Prostate gland (tissue), 2 donors: ENCODE data around the gene L2HGDH. TPM values are rescaled to one million over a fixed set of nuclear protein-coding genes. Genes with fewer than 3 reads are reported as not detected.

Source experiments
- DNase-seq: peaks from one replicate; pipeline ENCODE4 v3.0.0-alpha.2; 2019; ENCODE audit warnings: low spot score
- H3K27ac ChIP-seq, 2 donors: fragments of 200-600 bp; sonication (generic); 2 replicates each; pipeline ENCODE4 v1.5.1; 2017 to 2019
- H3K27me3 ChIP-seq: fragments of 200-600 bp; sonication (generic); replicated peaks from 2 replicates; pipeline ENCODE4 v1.5.1; 2019; ENCODE audit not compliant: insufficient read depth
- H3K36me3 ChIP-seq, 2 donors: fragments of 200-600 bp; sonication (generic); 1 replicate in 1 of 2; 2 replicates in 1 of 2; pipeline versions ENCODE4 v1.5.1 to v1.8.1; 2017 to 2019
- H3K4me1 ChIP-seq: fragments of 200-600 bp; sonication (generic); replicated peaks from 2 replicates; pipeline ENCODE4 v1.5.1; 2019
- H3K4me3 ChIP-seq, 2 donors: fragments of 200-600 bp; sonication (generic); 2 replicates each; pipeline ENCODE4 v1.5.1; 2017 to 2019
- H3K9me3 ChIP-seq: fragments of 200-600 bp; sonication (generic); 2 replicates; pipeline ENCODE4 v1.5.1; 2017
- CTCF ChIP-seq, 4 experiments: fragments of 200-600 bp in 2 of 4; fragments of 450-650 bp in 2 of 4; sonication (generic) in 2 of 4; IDR thresholded peaks; 1 replicate in 3 of 4; 2 replicates in 1 of 4; pipeline ENCODE4 v1.5.1; 2016 to 2019; ENCODE audit warnings: antibody characterized with exemption in 4 of 4, mild to moderate bottlenecking in 2 of 4, moderate library complexity in 2 of 4
- POLR2A ChIP-seq: fragments of 450-650 bp; IDR thresholded peaks from one replicate; pipeline ENCODE4 v1.6.1; 2016; ENCODE audit warnings: antibody characterized with exemption, mild to moderate bottlenecking
- POLR2AphosphoS5 ChIP-seq: sonication (generic); formaldehyde crosslinking; IDR thresholded peaks from one replicate; pipeline ENCODE4 v1.6.1; 2017; ENCODE audit warnings: antibody characterized with exemption
- WGBS: methylation state at CpG from one replicate; pipeline ENCODE4 v1.1.5; 2018; 5-methylcytosine and 5-hydroxymethylcytosine counted together
- intact Hi-C: fragments of 100-400 bp; cut with DNase I; formaldehyde crosslinking; loops from one replicate; pipeline ENCODE4 v1.14.2; 2022
- total RNA-seq, 2 donors: library from RNA; depleted of rRNA; stranded (reverse); fragments of >200 nt; gene quantifications; one replicate each; pipeline ENCODE4 v1.1.0, GENCODE V29; 2016

L2HGDH gene
- total RNA-seq, 2 donors from 2014 or later: 5.6 to 6.5 TPM

- intact Hi-C loops: loop anchor here (10.0 kb wide), 1 partner anchor 373 kb away; no protein-coding TSS in a partner anchor
- no peaks in the 10 kb centered on the region for H3K36me3 ChIP-seq
- DNase-seq: no peak
- H3K9me3 ChIP-seq: no peaks in the 10 kb centered on the region
- no peak overlapping the region for H3K27ac ChIP-seq
- no peaks in the 10 kb centered on the region for H3K27me3 ChIP-seq
- no peak overlapping the region for H3K4me3 ChIP-seq
- TF ChIP-seq POLR2A (no peak), CTCF (IDR thresholded peaks at IDR 0.05) (no peak)
- no peaks in the 10 kb centered on the region for H3K4me1 ChIP-seq
- 28% methylated on average over 3 of the region's 3 CpGs for WGBS
Observed at GRCh38 chr14:50237427-50237826, 74.6 kb downstream of the L2HGDH start.

- Histone ChIP-seq H3K27me3 (no peaks in the 10 kb centered on the region), H3K27ac (peak overlapping the region in 1 of 2 donors; percentile 90), H3K4me3 (no peak overlapping the region), H3K36me3 (no peaks in the 10 kb centered on the region), H3K9me3 (no peaks in the 10 kb centered on the region), H3K4me1 (no peaks in the 10 kb centered on the region)
- no peak for DNase-seq
- TF ChIP-seq POLR2AphosphoS5 (no peak), POLR2A (no peak), CTCF (IDR thresholded peaks at IDR 0.05) (no peak)
- 80% methylated on average over 4 of the region's 4 CpGs for WGBS
- intact Hi-C loops: loop anchor here (10.0 kb wide), 1 partner anchor 369 kb away; no protein-coding TSS in a partner anchor
Observed at GRCh38 chr14:50233951-50234250, 78.1 kb downstream of the L2HGDH start.

- Histone ChIP-seq H3K4me3 (no peak overlapping the region), H3K36me3 (no peaks in the 10 kb centered on the region), H3K27me3 (no peaks in the 10 kb centered on the region), H3K9me3 (no peaks in the 10 kb centered on the region), H3K27ac (peak overlapping the region; percentile 90 to 97), H3K4me1 (no peaks in the 10 kb centered on the region)
- TF ChIP-seq CTCF (IDR thresholded peaks at IDR 0.05) (no peak), POLR2A (no peak), POLR2AphosphoS5 (peak; percentile 85)
- peak; percentile 78 for DNase-seq
- intact Hi-C loops: loop anchor here (10.0 kb wide), 1 partner anchor 369 kb away; no protein-coding TSS in a partner anchor
- 55% methylated on average over 14 of the region's 14 CpGs for WGBS
Observed at GRCh38 chr14:50233166-50233950, 78.7 kb downstream of the L2HGDH start.

- no peaks in the 10 kb centered on the region for H3K9me3 ChIP-seq
- no peak for DNase-seq
- WGBS: 45% methylated on average over 13 of the region's 13 CpGs
- H3K36me3 ChIP-seq: no peaks in the 10 kb centered on the region
- H3K4me3 ChIP-seq: peak overlapping the region; percentile 75 to 77
- TF ChIP-seq POLR2A (no peak), CTCF (IDR thresholded peaks at IDR 0.05) (no peak), POLR2AphosphoS5 (no peak)
- H3K27me3 ChIP-seq: no peaks in the 10 kb centered on the region
- H3K27ac ChIP-seq: peak overlapping the region; percentile 90 to 97
- H3K4me1 ChIP-seq: no peaks in the 10 kb centered on the region
- intact Hi-C loops: loop anchor here (10.0 kb wide), 1 partner anchor 367 kb away; no protein-coding TSS in a partner anchor
Observed at GRCh38 chr14:50232276-50232642, 79.8 kb downstream of the L2HGDH start.
